IPS-18a (cell line): ENCODE measurements around the gene MOG.
"Not testable (repeated sequence)": the region's sequence is repeated elsewhere in the genome, so short reads cannot be mapped to it uniquely, and the experiment has no call there.

Source experiments
- H3K27ac ChIP-seq: one replicate; pipeline ENCODE4 v1.5.1; 2013; ENCODE audit warnings: low read length
- H3K27me3 ChIP-seq: one replicate; pipeline ENCODE4 v1.6.1; 2013; ENCODE audit warnings: mild to moderate bottlenecking, low read length; ENCODE audit not compliant: control insufficient read depth, insufficient read depth
- H3K36me3 ChIP-seq: one replicate; pipeline ENCODE4 v1.6.1; 2013; ENCODE audit warnings: low read depth, low read length; ENCODE audit not compliant: control insufficient read depth
- H3K4me1 ChIP-seq: one replicate; pipeline ENCODE4 v1.6.1; 2013; ENCODE audit warnings: low read depth, low read length; ENCODE audit not compliant: control insufficient read depth
- H3K4me3 ChIP-seq: one replicate; pipeline ENCODE4 v1.5.1; 2013; ENCODE audit warnings: low read length
- H3K9ac ChIP-seq: one replicate; pipeline ENCODE4 v1.6.1; 2013; ENCODE audit warnings: mild to moderate bottlenecking, low read length, moderate library complexity
- H3K9me3 ChIP-seq: one replicate; pipeline ENCODE4 v1.6.1; 2013; ENCODE audit warnings: low read depth, low read length; ENCODE audit not compliant: control insufficient read depth

The MOG gene

GRCh38 chr6:29649701-29650673 is 6.9 kb upstream of the MOG start:
- Histone ChIP-seq H3K27ac (no peak overlapping the region), H3K4me1 (peaks cover 17% of the 10 kb centered on the region), H3K9me3 (no peaks in the 10 kb centered on the region), H3K27me3 (no peaks in the 10 kb centered on the region), H3K36me3 (no peaks in the 10 kb centered on the region), H3K9ac (peak overlapping the region; percentile 25), H3K4me3 (peak overlapping the region; percentile 58)

GRCh38 chr6:29651413-29652197 is 5.3 kb upstream of the MOG start:
- H3K9ac ChIP-seq, result no peak overlapping the region
- H3K4me1 ChIP-seq, result peaks cover 20% of the 10 kb centered on the region
- H3K4me3 ChIP-seq, result no peak overlapping the region
- H3K27ac ChIP-seq, result no peak overlapping the region
- no peaks in the 10 kb centered on the region for H3K36me3 ChIP-seq
- no peaks in the 10 kb centered on the region for H3K27me3 ChIP-seq
- no peaks in the 10 kb centered on the region for H3K9me3 ChIP-seq

- Histone ChIP-seq H3K9me3 (no peaks in the 10 kb centered on the region), H3K27ac (no peak overlapping the region)
Observed at GRCh38 chr6:29652198-29652584, 4.7 kb upstream of the MOG start.

GRCh38 chr6:29653452-29654038 is 3.3 kb upstream of the MOG start:
- Histone ChIP-seq H3K4me1 (peaks cover 26% of the 10 kb centered on the region), H3K27ac (no peak overlapping the region), H3K27me3 (no peaks in the 10 kb centered on the region), H3K9ac (no peak overlapping the region), H3K4me3 (no peak overlapping the region), H3K36me3 (no peaks in the 10 kb centered on the region), H3K9me3 (no peaks in the 10 kb centered on the region)

More at GRCh38 chr6:29652198-29652584, 4.7 kb upstream of the MOG start:
- H3K36me3 ChIP-seq, result no peaks in the 10 kb centered on the region
- no peaks in the 10 kb centered on the region for H3K27me3 ChIP-seq
- H3K4me1 ChIP-seq, result peaks cover 26% of the 10 kb centered on the region
- H3K4me3 ChIP-seq, result no peak overlapping the region
- H3K9ac ChIP-seq, result no peak overlapping the region

GRCh38 chr6:29655658-29656057 is 1.2 kb upstream of the MOG start:
- no peak overlapping the region for H3K27ac ChIP-seq
- H3K4me1 ChIP-seq, result peaks cover 17% of the 10 kb centered on the region
- H3K4me3 ChIP-seq, result no peak overlapping the region
- no peak overlapping the region for H3K9ac ChIP-seq
- no peaks in the 10 kb centered on the region for H3K27me3 ChIP-seq
- H3K9me3 ChIP-seq, result no peaks in the 10 kb centered on the region
- H3K36me3 ChIP-seq, result no peaks in the 10 kb centered on the region

GRCh38 chr6:29656157-29656556 is 735 bp upstream of the MOG start:
- no peak overlapping the region for H3K27ac ChIP-seq
- H3K27me3 ChIP-seq, result no peaks in the 10 kb centered on the region
- no peaks in the 10 kb centered on the region for H3K36me3 ChIP-seq
- no peak overlapping the region for H3K9ac ChIP-seq
- H3K9me3 ChIP-seq, result no peaks in the 10 kb centered on the region
- peaks cover 21% of the 10 kb centered on the region for H3K4me1 ChIP-seq
- H3K4me3 ChIP-seq, result no peak overlapping the region

- Histone ChIP-seq H3K4me1 (peaks cover 33% of the 10 kb centered on the region), H3K9ac (peak overlapping the region; percentile 2), H3K4me3 (no peak overlapping the region), H3K27ac (peak overlapping the region; percentile 50), H3K27me3 (no peaks in the 10 kb centered on the region), H3K9me3 (no peaks in the 10 kb centered on the region), H3K36me3 (no peaks in the 10 kb centered on the region)
Observed at GRCh38 chr6:29661071-29661470, 4.2 kb downstream of the MOG start.

GRCh38 chr6:29661502-29662141 is 4.7 kb downstream of the MOG start:
- H3K27me3 ChIP-seq, H3K9me3 ChIP-seq, H3K4me3 ChIP-seq, H3K36me3 ChIP-seq: not testable (repeated sequence)
- Histone ChIP-seq H3K27ac (peak overlapping the region; percentile 75), H3K4me1 (peaks cover 36% of the 10 kb centered on the region), H3K9ac (peak overlapping the region; percentile 13)

GRCh38 chr6:29663300-29664042 is 6.6 kb downstream of the MOG start:
- Histone ChIP-seq H3K4me1 (peaks cover 48% of the 10 kb centered on the region), H3K27me3 (peaks cover 10% of the 10 kb centered on the region), H3K27ac (no peak overlapping the region), H3K4me3 (no peak overlapping the region), H3K36me3 (no peaks in the 10 kb centered on the region), H3K9ac (peak overlapping the region; percentile 9), H3K9me3 (no peaks in the 10 kb centered on the region)

- Histone ChIP-seq H3K27me3 (peaks cover 17% of the 10 kb centered on the region), H3K27ac (peak overlapping the region; percentile 43), H3K9me3 (no peaks in the 10 kb centered on the region), H3K4me1 (peaks cover 45% of the 10 kb centered on the region), H3K36me3 (no peaks in the 10 kb centered on the region), H3K4me3 (peak overlapping the region; percentile 20), H3K9ac (no peak overlapping the region)
Observed at GRCh38 chr6:29665942-29666825, 9.3 kb downstream of the MOG start.
